ENCODE results near the gene EOLA1. TPM values are rescaled to one million over a fixed set of nuclear protein-coding genes. Genes with fewer than 3 reads are reported as not detected.

EOLA1 gene
- total and polyA plus RNA-seq, 2 of the 4 experiments (the other 2 are of a cell fraction): 15.5 to 16.8 TPM

GRCh38 chrX:149495573-149496071, 45.2 kb upstream of the EOLA1 start:
- Histone ChIP-seq H3K56ac (ENCODE audit: extremely low read depth, insufficient read depth, low read length) (no peak overlapping the region), H3K23ac (ENCODE audit: low read depth, low read length) (no peak overlapping the region), H4K91ac (ENCODE audit: insufficient read depth, low read depth, low read length) (no peak overlapping the region), H3K9me1 (ENCODE audit: insufficient read depth, low read length) (peaks cover 4% of the 10 kb centered on the region; the same call in 1 of the 2 replicates), H3K4ac (ENCODE audit: low read depth, low read length) (no peak overlapping the region), H4K20me1 (ENCODE audit: insufficient read depth, low read length) (no peaks in the 10 kb centered on the region), H2BK5ac (ENCODE audit: low read depth, low read length, poor library complexity, severe bottlenecking) (no peak overlapping the region), H3K27ac (ENCODE audit: insufficient read depth, low read length) (no peak overlapping the region), H2AK5ac (ENCODE audit: low read depth, low read length) (peak overlapping the region; percentile 40; the same call in 1 of the 2 replicates), H3K4me2 (ENCODE audit: low read depth, low read length) (no peak overlapping the region), H4K5ac (ENCODE audit: low read depth, low read length) (no peak overlapping the region), H3K4me1 (ENCODE audit: control insufficient read depth, insufficient read depth, low read length) (no peaks in the 10 kb centered on the region), H3K9me3 (ENCODE audit: control insufficient read depth, insufficient read depth, low read length) (no peaks in the 10 kb centered on the region), H3K79me1 (ENCODE audit: low read depth in 1 of 2, low read length in 2 of 2) (no peaks in the 10 kb centered on the region; a peak in 1 of 4 replicates), H2AFZ (replicated peaks; ENCODE audit: low read length, poor library complexity) (no peak overlapping the region), H4K8ac (ENCODE audit: low read depth in 2 of 2, low read length in 2 of 2) (no peak overlapping the region), H3K4me3 (ENCODE audit: insufficient read depth, low read depth, low read length) (no peak overlapping the region), H3K14ac (replicated peaks; ENCODE audit: low read depth, low read length) (no peak overlapping the region), H3K9ac (ENCODE audit: low read depth, low read length) (no peak overlapping the region), H2BK20ac (ENCODE audit: low read depth, low read length) (no peak overlapping the region), H2AK9ac (replicated peaks; ENCODE audit: low read depth, low read length, poor library complexity) (peak overlapping the region; percentile 8), H3K27me3 (ENCODE audit: control insufficient read depth, insufficient read depth, low read length) (no peaks in the 10 kb centered on the region), H3K18ac (ENCODE audit: low read depth, low read length) (no peak overlapping the region), H2BK15ac (ENCODE audit: low read depth, low read length) (no peak overlapping the region), H2BK120ac (ENCODE audit: low read depth, low read length) (no peak overlapping the region), H3K36me3 (ENCODE audit: control insufficient read depth, insufficient read depth, low read length) (peaks cover 34% of the 10 kb centered on the region)
- no CpG with 5 or more reads among the region's 5 CpGs for WGBS, 2 experiments (ENCODE audit: extremely low coverage in 2 of 2, insufficient read length in 1 of 2)
- ATAC-seq (ENCODE audit: low read depth) (peak; percentile 70), DNase-seq (peak; percentile 69)
- ChIA-PET CTCF (interaction anchor here (1.3 kb wide), 1 partner anchor 17 kb away, joined by 3 read pairs; no protein-coding TSS in a partner anchor), POLR2A (ENCODE audit: unreplicated experiment) (interaction anchor here (0.7 kb wide), 1 partner anchor 27 kb away, joined by 19 read pairs; no protein-coding TSS in a partner anchor)
- dilution Hi-C loops (cut with HindIII; ENCODE audit: low sequenced_read_pairs, unreplicated experiment): no loop called here
- TF ChIP-seq BHLHE40 (IDR thresholded peaks at IDR 0.05; ENCODE audit: low read depth, low read length): peak; percentile 39; the same call in 1 of the 2 replicates
- 0 out of 2 replicates have a peak, but pooled peaks have one; percentile 23 for TF ChIP-seq FOS (IDR thresholded peaks at IDR 0.05; ENCODE audit: low read depth, low read length)
- TF ChIP-seq CTCF (conservative IDR thresholded peaks at IDR 0.05; ENCODE audit: low read depth, low read length): no peak
- no TSS peak for BruUV-seq (replicated peaks)
- intact Hi-C loops (cut with micrococcal nuclease): no loop called here
- in situ Hi-C loops (cut with MboI; ENCODE audit: low sequenced_read_pairs): no loop called here
